Measurements from ENCODE around the gene CCDC57.

The CCDC57 gene

DNA sequence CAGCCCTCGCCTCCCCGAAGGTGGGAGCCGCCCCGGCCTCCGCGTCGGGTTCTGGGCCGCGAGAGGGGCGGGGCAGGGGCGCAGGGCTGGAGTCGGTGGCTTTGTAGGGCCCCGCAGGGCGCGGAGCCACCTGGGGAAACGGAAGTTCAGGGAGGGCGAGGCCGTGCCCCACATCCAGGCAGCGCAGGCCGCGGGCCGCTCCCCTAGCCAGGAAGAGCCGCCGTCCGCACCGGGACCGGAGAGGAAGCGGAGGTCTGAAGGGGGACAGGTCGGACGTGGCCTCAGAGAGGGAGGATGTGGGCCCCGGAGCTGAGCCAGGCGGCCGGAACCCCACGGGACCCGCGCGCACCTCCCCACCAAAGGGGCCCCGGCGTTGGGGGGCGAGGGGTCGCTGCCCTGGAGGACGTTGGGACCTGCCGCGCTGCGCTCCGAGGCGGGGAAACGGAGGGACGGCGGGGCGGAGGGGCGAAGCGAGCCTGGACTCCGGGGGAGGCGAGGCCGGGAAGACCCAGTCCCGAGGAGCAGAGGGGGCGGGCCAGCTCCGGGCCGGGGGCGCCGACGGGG is 15.7 kb upstream of the CCDC57 start:
- TF ChIP-seq, protein P1, sequence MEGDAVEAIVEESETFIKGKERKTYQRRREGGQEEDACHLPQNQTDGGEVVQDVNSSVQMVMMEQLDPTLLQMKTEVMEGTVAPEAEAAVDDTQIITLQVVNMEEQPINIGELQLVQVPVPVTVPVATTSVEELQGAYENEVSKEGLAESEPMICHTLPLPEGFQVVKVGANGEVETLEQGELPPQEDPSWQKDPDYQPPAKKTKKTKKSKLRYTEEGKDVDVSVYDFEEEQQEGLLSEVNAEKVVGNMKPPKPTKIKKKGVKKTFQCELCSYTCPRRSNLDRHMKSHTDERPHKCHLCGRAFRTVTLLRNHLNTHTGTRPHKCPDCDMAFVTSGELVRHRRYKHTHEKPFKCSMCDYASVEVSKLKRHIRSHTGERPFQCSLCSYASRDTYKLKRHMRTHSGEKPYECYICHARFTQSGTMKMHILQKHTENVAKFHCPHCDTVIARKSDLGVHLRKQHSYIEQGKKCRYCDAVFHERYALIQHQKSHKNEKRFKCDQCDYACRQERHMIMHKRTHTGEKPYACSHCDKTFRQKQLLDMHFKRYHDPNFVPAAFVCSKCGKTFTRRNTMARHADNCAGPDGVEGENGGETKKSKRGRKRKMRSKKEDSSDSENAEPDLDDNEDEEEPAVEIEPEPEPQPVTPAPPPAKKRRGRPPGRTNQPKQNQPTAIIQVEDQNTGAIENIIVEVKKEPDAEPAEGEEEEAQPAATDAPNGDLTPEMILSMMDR (conservative IDR thresholded peaks at IDR 0.05; ENCODE audit: low read depth, low read length) = no peak
- no peaks in the 10 kb centered on the region for H3K79me2 ChIP-seq (ENCODE audit: insufficient read depth, low read depth)
- no peak overlapping the region for H3K4me3 ChIP-seq (IDR thresholded peaks at IDR 0.05; ENCODE audit: insufficient read depth, low read depth, low read length)
- H2AFZ ChIP-seq (ENCODE audit: low read depth) = no peak overlapping the region
- H3K27me3 ChIP-seq (ENCODE audit: insufficient read depth, low read depth) = peaks cover 27% of the 10 kb centered on the region; the same call in 1 of the 2 replicates
- no peak overlapping the region for H3K9ac ChIP-seq
- no peaks in the 10 kb centered on the region for H3K36me3 ChIP-seq (ENCODE audit: insufficient read depth)
- no peaks in the 10 kb centered on the region for H4K20me1 ChIP-seq (ENCODE audit: insufficient read depth)
- H3K4me1 ChIP-seq (ENCODE audit: low read depth, poor library complexity, severe bottlenecking) = peaks cover 6% of the 10 kb centered on the region
- H3K27ac ChIP-seq = no peak overlapping the region
- no peak overlapping the region for H3K4me2 ChIP-seq

DNA sequence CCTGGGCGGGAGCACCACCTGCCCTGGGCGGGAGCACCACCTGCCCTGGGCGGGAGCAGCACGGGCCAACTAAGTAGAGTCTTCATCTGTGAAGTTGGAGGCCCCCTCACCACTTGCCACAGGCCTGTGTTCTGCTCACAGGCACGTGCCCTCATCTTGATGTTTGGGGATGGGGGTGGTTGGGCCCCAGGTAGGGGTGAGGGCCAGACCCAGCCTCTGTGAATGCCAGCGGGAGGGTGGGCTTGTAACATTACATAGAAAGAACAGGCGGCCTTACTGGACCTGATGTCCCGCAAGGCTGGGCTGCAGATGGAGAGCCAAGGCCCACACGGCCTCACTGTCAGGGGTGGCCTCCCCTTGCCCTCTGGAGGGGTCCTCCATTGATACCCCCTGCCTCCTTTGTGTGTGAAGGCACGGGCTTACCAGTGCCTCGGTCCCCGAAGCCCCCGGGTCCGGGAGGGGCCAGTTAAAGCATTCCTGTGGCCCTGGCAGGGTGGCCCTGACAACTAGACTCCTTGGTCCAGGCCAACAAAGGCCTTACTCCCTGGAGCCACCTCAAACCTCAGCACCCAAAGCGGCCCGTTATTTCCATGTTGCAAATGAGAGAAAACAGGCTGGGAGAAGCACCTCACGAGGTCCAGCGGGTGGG is 15.1 kb upstream of the CCDC57 start:
- peaks cover 27% of the 10 kb centered on the region; the same call in 1 of the 2 replicates for H3K27me3 ChIP-seq (ENCODE audit: insufficient read depth, low read depth)

DNA sequence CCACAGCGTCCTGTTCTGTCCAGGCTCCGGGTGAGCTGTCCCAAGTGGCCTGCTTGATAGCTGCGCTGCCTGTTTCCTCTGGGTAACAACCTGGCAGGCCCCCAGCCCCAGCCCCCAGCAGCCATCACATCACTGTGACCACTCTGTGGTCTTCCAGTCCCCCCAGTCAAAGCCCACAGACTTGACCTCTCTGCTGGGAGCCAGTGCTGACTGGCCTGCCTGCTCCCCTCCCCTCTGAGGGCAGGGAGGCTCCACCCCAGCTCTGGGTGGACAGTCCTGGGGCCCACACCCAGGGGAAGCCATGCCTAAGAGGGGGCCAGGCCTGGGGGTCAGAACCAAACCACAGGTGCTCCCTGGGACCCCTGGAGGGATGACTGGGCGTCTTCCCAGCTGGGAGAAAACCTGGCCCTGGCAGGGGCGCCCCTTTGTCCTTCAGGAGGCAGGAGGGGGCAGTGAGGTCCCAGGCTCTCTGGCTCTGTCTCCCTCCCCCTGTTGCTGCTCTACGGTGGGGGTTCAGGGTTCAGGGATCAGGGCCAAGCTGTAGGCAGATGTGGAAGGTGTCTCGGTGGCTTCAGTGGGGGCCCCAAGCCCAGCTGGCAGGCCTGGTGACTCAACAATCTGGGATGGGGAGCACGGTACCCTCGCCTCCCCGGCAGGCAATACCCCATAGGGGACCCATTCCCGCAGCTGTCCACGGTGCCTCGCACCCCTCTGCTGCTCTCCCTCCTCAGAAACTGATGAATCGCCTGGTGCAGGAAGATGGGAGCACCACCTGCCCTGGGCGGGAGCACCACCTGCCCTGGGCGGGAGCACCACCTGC is 14.4 kb upstream of the CCDC57 start:
- H3K4me2 ChIP-seq = no peak overlapping the region

More for the DNA sequence above, 15.1 kb upstream of the CCDC57 start:
- no peaks in the 10 kb centered on the region for H3K79me2 ChIP-seq (ENCODE audit: insufficient read depth, low read depth)
- no peak overlapping the region for H3K27ac ChIP-seq
- H3K4me1 ChIP-seq (ENCODE audit: low read depth, poor library complexity, severe bottlenecking) = peaks cover 6% of the 10 kb centered on the region
- H3K4me3 ChIP-seq (IDR thresholded peaks at IDR 0.05; ENCODE audit: insufficient read depth, low read depth, low read length) = no peak overlapping the region
- H3K4me2 ChIP-seq = no peak overlapping the region
- TF ChIP-seq, protein P1 (conservative IDR thresholded peaks at IDR 0.05; ENCODE audit: low read depth, low read length) = no peak
- H3K9ac ChIP-seq = no peak overlapping the region
- no peaks in the 10 kb centered on the region for H3K36me3 ChIP-seq (ENCODE audit: insufficient read depth)
- H2AFZ ChIP-seq (ENCODE audit: low read depth) = no peak overlapping the region
- no peaks in the 10 kb centered on the region for H4K20me1 ChIP-seq (ENCODE audit: insufficient read depth)

DNA sequence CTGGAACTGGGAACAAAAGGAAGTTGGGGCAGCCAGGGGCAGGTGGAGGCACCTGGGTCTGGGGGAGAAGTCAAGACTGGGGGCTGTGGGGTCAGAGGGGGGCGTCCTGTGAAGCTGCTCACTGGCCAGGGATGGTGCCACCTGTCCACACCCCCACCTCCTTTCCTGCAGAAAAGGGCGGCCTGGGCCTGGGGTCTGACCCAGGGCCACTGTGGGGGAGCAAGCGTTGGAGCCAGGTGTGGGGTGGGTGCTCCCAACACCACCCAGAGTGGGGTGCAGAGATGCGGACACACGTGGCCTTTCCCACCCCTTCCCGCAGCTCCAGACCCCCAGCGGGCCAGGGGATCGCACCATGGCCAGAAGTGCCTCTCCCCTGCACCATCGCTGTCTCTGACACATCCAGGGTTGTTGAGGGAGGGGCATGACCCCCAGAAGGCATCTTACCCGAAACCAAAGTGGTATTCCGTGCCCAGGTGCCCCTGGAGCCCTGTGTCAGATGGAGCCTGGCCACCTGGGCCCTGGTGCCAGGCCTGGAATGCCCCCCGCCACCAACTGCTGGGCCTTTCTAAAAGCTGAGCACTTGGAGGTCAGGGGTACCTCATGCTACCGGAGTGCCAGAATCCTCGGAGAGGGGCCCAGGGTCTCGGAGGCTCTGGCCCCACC is 13.6 kb upstream of the CCDC57 start:
- Histone ChIP-seq H3K4me2 (no peak overlapping the region), H3K36me3 (ENCODE audit: insufficient read depth) (no peaks in the 10 kb centered on the region), H4K20me1 (ENCODE audit: insufficient read depth) (no peaks in the 10 kb centered on the region), H2AFZ (ENCODE audit: low read depth) (no peak overlapping the region), H3K4me1 (ENCODE audit: low read depth, poor library complexity, severe bottlenecking) (peaks cover 6% of the 10 kb centered on the region), H3K4me3 (IDR thresholded peaks at IDR 0.05; ENCODE audit: insufficient read depth, low read depth, low read length) (no peak overlapping the region), H3K79me2 (ENCODE audit: insufficient read depth, low read depth) (no peaks in the 10 kb centered on the region), H3K27me3 (ENCODE audit: insufficient read depth, low read depth) (peaks cover 27% of the 10 kb centered on the region; the same call in 1 of the 2 replicates), H3K9ac (no peak overlapping the region), H3K27ac (no peak overlapping the region)
- TF ChIP-seq, protein P1 (conservative IDR thresholded peaks at IDR 0.05; ENCODE audit: low read depth, low read length) = no peak

More for the DNA sequence above, 14.4 kb upstream of the CCDC57 start:
- Histone ChIP-seq H3K9ac (no peak overlapping the region), H3K36me3 (ENCODE audit: insufficient read depth) (no peaks in the 10 kb centered on the region), H3K27ac (no peak overlapping the region), H3K4me1 (ENCODE audit: low read depth, poor library complexity, severe bottlenecking) (peaks cover 6% of the 10 kb centered on the region), H2AFZ (ENCODE audit: low read depth) (no peak overlapping the region), H3K27me3 (ENCODE audit: insufficient read depth, low read depth) (peaks cover 27% of the 10 kb centered on the region; the same call in 1 of the 2 replicates), H4K20me1 (ENCODE audit: insufficient read depth) (no peaks in the 10 kb centered on the region), H3K79me2 (ENCODE audit: insufficient read depth, low read depth) (no peaks in the 10 kb centered on the region), H3K4me3 (IDR thresholded peaks at IDR 0.05; ENCODE audit: insufficient read depth, low read depth, low read length) (no peak overlapping the region)
- TF ChIP-seq, protein P1 (conservative IDR thresholded peaks at IDR 0.05; ENCODE audit: low read depth, low read length) = no peak
